Measurements from ENCODE around the gene FOXD3. TPM values are rescaled to one million over a fixed set of nuclear protein-coding genes. Genes with fewer than 3 reads are reported as not detected.

Gene FOXD3
- total RNA-seq, 2 experiments from 2014 or later: not detected

GRCh38 chr1:63316984-63317816 is 5.2 kb upstream of the FOXD3 start:
- H3K9me3 Mint-ChIP-seq (ENCODE audit: low read depth): peaks cover 3% of the 10 kb centered on the region
- ATAC-seq (peak; percentile 82), DNase-seq (peak; percentile 76)
- peaks cover 5% of the 10 kb centered on the region for H3K36me3 Mint-ChIP-seq
- CTCF ChIA-PET: interaction anchor here (1.0 to 1.8 kb wide), 5 partner anchors 10 to 119 kb away, joined by 3 to 6 read pairs (median 4); no protein-coding TSS in a partner anchor
- peak overlapping the region; percentile 61 for H3K4me3 Mint-ChIP-seq
- peaks cover 25% of the 10 kb centered on the region for H3K4me1 Mint-ChIP-seq
- H3K27ac Mint-ChIP-seq: no peak overlapping the region
- peaks cover 73% of the 10 kb centered on the region for H3K27me3 Mint-ChIP-seq

GRCh38 chr1:63317817-63318152 is 4.6 kb upstream of the FOXD3 start:
- DNase-seq (no peak), ATAC-seq (no peak)
- H3K27ac Mint-ChIP-seq: no peak overlapping the region
- CTCF ChIA-PET: interaction anchor here (1.3 to 1.6 kb wide), 2 partner anchors 9 to 83 kb away, joined by 3 to 4 read pairs; no protein-coding TSS in a partner anchor
- peaks cover 5% of the 10 kb centered on the region for H3K36me3 Mint-ChIP-seq
- H3K9me3 Mint-ChIP-seq (ENCODE audit: low read depth): peaks cover 3% of the 10 kb centered on the region
- H3K4me3 Mint-ChIP-seq: peak overlapping the region; percentile 61
- H3K4me1 Mint-ChIP-seq: peaks cover 27% of the 10 kb centered on the region
- peaks cover 75% of the 10 kb centered on the region for H3K27me3 Mint-ChIP-seq

GRCh38 chr1:63318201-63318979 is 4.0 kb upstream of the FOXD3 start:
- Mint-ChIP-seq H3K4me1 (peaks cover 28% of the 10 kb centered on the region), H3K27me3 (peaks cover 73% of the 10 kb centered on the region), H3K36me3 (peaks cover 5% of the 10 kb centered on the region), H3K9me3 (ENCODE audit: low read depth) (peaks cover 3% of the 10 kb centered on the region), H3K4me3 (peak overlapping the region; percentile 61), H3K27ac (no peak overlapping the region)
- no peak for DNase-seq
- CTCF ChIA-PET: no interaction called here
- no peak for ATAC-seq

GRCh38 chr1:63319046-63320021 is 3.0 kb upstream of the FOXD3 start:
- DNase-seq: no peak
- Mint-ChIP-seq H3K27me3 (peaks cover 69% of the 10 kb centered on the region), H3K9me3 (ENCODE audit: low read depth) (peaks cover 3% of the 10 kb centered on the region), H3K4me1 (peaks cover 30% of the 10 kb centered on the region), H3K36me3 (peaks cover 5% of the 10 kb centered on the region), H3K27ac (peak overlapping the region; percentile 68), H3K4me3 (peak overlapping the region; percentile 45)
- CTCF ChIA-PET: no interaction called here
- ATAC-seq: no peak

GRCh38 chr1:63320022-63320721 is 2.2 kb upstream of the FOXD3 start:
- ATAC-seq (no peak), DNase-seq (no peak)
- Mint-ChIP-seq H3K27me3 (peaks cover 70% of the 10 kb centered on the region), H3K4me1 (peaks cover 32% of the 10 kb centered on the region), H3K9me3 (ENCODE audit: low read depth) (peaks cover 3% of the 10 kb centered on the region), H3K36me3 (peaks cover 6% of the 10 kb centered on the region), H3K4me3 (no peak overlapping the region), H3K27ac (peak overlapping the region; percentile 68)
- CTCF ChIA-PET: no interaction called here

GRCh38 chr1:63321066-63321784 is 1.1 kb upstream of the FOXD3 start:
- peak overlapping the region; percentile 67 for H3K4me3 Mint-ChIP-seq
- H3K27ac Mint-ChIP-seq: peak overlapping the region; percentile 73
- ATAC-seq: no peak
- H3K27me3 Mint-ChIP-seq: peaks cover 74% of the 10 kb centered on the region
- CTCF ChIA-PET: no interaction called here
- peaks cover 6% of the 10 kb centered on the region for H3K36me3 Mint-ChIP-seq
- no peak for DNase-seq
- H3K4me1 Mint-ChIP-seq: peaks cover 35% of the 10 kb centered on the region
- peaks cover 3% of the 10 kb centered on the region for H3K9me3 Mint-ChIP-seq (ENCODE audit: low read depth)

- Mint-ChIP-seq H3K9me3 (ENCODE audit: low read depth) (peaks cover 3% of the 10 kb centered on the region), H3K4me1 (peaks cover 36% of the 10 kb centered on the region)
- no peak for ATAC-seq
Observed at GRCh38 chr1:63321785-63322113, 618 bp upstream of the FOXD3 start.

GRCh38 chr1:63322944-63323864 is 837 bp downstream of the FOXD3 start:
- H3K27ac Mint-ChIP-seq: peak overlapping the region; percentile 66
- H3K4me1 Mint-ChIP-seq: peaks cover 39% of the 10 kb centered on the region
- ATAC-seq (peak; percentile 51), DNase-seq (peak; percentile 58)
- H3K4me3 Mint-ChIP-seq: peak overlapping the region; percentile 65
- peaks cover 6% of the 10 kb centered on the region for H3K36me3 Mint-ChIP-seq
- peaks cover 82% of the 10 kb centered on the region for H3K27me3 Mint-ChIP-seq
- CTCF ChIA-PET: interaction anchor here (1.8 to 2.5 kb wide), 2 partner anchors 11 to 215 kb away, joined by 5 to 8 read pairs; no protein-coding TSS in a partner anchor
- H3K9me3 Mint-ChIP-seq (ENCODE audit: low read depth): peaks cover 3% of the 10 kb centered on the region

More at GRCh38 chr1:63321785-63322113, 618 bp upstream of the FOXD3 start:
- CTCF ChIA-PET: no interaction called here
- H3K27me3 Mint-ChIP-seq: peaks cover 75% of the 10 kb centered on the region
- H3K27ac Mint-ChIP-seq: peak overlapping the region; percentile 73
- H3K36me3 Mint-ChIP-seq: peaks cover 6% of the 10 kb centered on the region
- DNase-seq: no peak
- peak overlapping the region; percentile 67 for H3K4me3 Mint-ChIP-seq

GRCh38 chr1:63323865-63324778 is 1.8 kb downstream of the FOXD3 start:
- H3K36me3 Mint-ChIP-seq: peaks cover 5% of the 10 kb centered on the region
- peaks cover 34% of the 10 kb centered on the region for H3K4me1 Mint-ChIP-seq
- peak overlapping the region; percentile 81 for H3K27ac Mint-ChIP-seq
- DNase-seq (no peak), ATAC-seq (no peak)
- CTCF ChIA-PET: interaction anchor here (1.8 to 2.5 kb wide), 2 partner anchors 10 to 214 kb away, joined by 5 to 8 read pairs; no protein-coding TSS in a partner anchor
- H3K27me3 Mint-ChIP-seq: peaks cover 82% of the 10 kb centered on the region
- peak overlapping the region; percentile 13 for H3K4me3 Mint-ChIP-seq
- peaks cover 3% of the 10 kb centered on the region for H3K9me3 Mint-ChIP-seq (ENCODE audit: low read depth)

- Mint-ChIP-seq H3K4me3 (peak overlapping the region; percentile 13), H3K4me1 (peaks cover 34% of the 10 kb centered on the region), H3K27ac (peak overlapping the region; percentile 81), H3K9me3 (ENCODE audit: low read depth) (no peaks in the 10 kb centered on the region), H3K36me3 (peaks cover 1% of the 10 kb centered on the region), H3K27me3 (peaks cover 82% of the 10 kb centered on the region)
- ATAC-seq: no peak
- no peak for DNase-seq
- CTCF ChIA-PET: interaction anchor here (1.8 to 2.5 kb wide), 2 partner anchors 9 to 213 kb away, joined by 5 to 8 read pairs; no protein-coding TSS in a partner anchor
Observed at GRCh38 chr1:63324779-63325119, 2.4 kb downstream of the FOXD3 start.

All from activated CD8-positive, alpha-beta memory T cell treated with anti-CD3 and anti-CD28 coated beads, Interleukin-2, amount 10 ng/mL, durations not matched to agents 7 days and 5 days (primary cell).